Lung microvascular endothelial cell (primary cell): ENCODE results near the gene ATP7A. TPM values are rescaled to one million over a fixed set of nuclear protein-coding genes. Genes with fewer than 3 reads are reported as not detected.
A peak's percentile ranks its signal among the peaks of the same experiment; 100 is the strongest.
"Not testable (repeated sequence)": the region's sequence is repeated elsewhere in the genome, so short reads cannot be mapped to it uniquely, and the experiment has no call there.

Source experiments
- DNase-seq, 2 donors: peaks; one replicate each; pipeline versions ENCODE4 v3.0.0 to v3.0.0-alpha.2; 2010; ENCODE audit warnings: low read depth in 2 of 2
- total RNA-seq: library from RNA; depleted of rRNA; stranded (reverse); fragments of >200 nt; gene quantifications from 2 replicates; pipeline ENCODE4 v1.2.1, GENCODE V29; 2014

ATP7A gene
- total RNA-seq, 1 donor from 2014 or later = 8.1 TPM

DNA sequence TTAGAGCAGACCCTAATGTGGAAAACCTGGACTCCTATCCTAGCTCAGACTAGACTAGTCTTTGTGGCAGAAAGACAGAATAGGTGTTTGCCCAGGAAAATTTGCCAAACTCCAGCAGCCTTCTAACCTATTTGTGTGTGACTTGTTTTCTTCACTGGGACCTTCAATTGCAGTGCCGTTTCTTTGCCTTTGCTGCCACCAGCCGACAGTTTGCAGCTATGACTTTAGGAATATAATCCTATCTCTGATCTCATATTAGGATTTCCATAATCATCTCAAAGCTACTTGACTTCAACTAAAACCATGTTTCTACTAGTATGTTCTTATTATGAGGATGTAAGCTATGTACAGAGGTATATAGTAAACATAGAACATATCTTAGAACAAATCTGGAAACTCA, 119.2 kb downstream of the ATP7A start:
- DNase-seq = peak; percentile 51 to 60

DNA sequence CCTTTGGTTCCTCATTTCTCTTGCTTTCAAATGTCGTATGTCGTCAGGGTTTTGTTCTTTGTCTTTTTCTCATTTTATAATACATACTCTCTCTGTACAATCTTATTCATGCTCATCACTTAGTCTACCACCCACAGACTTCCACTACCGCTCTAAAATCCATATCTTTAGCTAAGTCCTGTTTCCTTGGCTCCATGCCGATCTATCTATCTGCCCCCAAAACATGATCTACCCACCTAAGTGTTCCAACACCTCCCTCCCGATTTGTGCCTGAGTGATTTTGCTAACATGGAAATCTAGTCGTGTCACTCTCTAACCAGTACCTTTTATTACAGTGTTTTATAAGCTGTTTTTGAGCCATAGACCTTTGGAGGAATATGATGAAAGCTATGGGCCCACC, 124.6 kb downstream of the ATP7A start:
- no peak for DNase-seq

DNA sequence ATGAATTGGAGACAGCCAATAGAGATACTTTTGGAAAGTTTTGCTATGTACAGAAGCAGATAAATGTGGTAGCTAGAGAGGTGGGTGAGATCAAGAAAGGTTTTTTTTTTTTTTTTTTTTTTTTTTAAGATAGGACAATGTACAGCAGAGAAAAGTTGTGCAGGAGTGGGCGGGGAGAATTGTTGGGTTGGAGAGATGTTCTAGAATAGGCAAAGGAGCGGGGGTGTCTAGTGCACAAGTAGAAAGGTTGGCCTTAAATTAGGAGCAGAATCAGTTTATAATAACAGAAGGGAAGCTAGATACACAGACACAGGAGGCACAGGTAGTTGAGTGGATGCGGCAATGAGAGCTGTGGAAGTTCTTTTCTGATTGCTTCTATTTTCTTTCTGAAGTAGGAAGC, 127.4 kb downstream of the ATP7A start:
- no peak for DNase-seq

GRCh38 chrX:78042601-78043000, 132.1 kb downstream of the ATP7A start:
- no peak for DNase-seq

DNA sequence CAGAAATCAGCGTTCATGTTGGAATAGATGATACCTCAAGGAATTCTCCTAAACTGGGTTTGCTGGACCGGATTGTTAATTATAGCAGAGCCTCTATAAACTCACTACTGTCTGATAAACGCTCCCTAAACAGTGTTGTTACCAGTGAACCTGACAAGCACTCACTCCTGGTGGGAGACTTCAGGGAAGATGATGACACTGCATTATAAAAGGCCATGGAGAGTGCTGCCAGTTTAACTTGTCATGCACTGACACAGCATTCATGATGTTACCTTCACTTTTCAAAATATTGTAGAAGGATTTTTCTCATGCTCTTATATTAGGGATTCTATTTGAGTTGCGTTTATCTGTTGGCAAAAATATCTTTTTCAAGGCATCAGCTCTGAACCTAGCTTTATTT, 135.9 kb downstream of the ATP7A start:
- no peak for DNase-seq

DNA sequence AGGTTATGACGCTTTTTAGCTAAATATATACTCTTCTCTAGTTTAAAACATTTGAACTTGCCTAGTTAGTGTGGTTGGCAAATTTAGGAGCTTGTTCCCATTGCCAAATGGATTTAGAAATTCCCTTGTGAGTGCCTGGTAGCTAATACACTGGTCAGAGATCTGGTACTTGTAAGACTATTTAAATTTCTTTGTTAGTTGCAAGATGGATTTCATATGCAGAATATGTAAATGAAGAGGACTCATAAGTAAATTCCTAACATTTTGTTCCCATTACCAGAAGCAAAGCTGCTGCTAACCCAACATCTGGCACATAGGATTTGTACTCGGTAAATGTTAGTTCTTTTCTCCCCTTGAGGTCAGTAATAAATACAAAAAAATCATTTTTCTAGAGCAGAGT, 137.6 kb downstream of the ATP7A start:
- no peak for DNase-seq

DNA sequence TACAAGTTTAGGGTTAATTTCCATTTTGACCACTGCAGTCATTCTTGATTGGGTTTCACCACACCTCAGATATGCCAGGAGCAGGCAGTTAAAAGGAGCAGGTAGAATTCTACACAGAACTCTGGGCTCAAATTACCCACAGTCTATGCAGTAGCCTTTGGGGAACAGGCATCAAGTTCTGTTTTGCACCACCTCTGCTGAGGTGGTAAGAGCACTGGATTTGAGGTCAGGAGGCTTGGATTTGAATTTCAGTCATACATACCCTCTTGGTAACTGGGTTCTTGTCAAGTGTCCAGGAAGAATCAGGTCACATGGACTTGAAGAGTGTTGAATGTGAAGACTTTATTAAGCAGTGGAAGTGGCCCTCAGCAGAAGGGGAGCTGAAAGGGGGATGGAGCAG, 153.2 kb downstream of the ATP7A start:
- DNase-seq = no peak

DNA sequence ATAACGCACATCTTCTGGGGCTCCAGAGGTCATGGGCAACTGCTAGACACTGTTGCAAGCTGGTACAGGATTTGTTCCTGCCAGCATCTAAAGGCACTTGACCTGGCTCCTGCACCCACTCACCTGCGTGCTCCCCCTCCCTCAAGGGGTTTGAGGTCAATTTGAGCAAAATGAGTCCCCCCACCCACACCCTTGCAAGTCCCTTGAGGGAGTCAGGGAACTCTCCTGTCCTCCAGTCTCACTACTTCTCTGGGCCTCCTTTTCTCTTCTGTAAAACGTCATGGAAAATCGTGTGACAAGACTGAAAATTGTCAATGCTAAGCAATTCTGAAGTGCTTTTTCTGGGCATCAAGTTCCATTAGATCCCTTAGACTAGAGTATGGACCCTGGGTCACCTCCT, 153.7 kb downstream of the ATP7A start:
- DNase-seq = no peak

DNA sequence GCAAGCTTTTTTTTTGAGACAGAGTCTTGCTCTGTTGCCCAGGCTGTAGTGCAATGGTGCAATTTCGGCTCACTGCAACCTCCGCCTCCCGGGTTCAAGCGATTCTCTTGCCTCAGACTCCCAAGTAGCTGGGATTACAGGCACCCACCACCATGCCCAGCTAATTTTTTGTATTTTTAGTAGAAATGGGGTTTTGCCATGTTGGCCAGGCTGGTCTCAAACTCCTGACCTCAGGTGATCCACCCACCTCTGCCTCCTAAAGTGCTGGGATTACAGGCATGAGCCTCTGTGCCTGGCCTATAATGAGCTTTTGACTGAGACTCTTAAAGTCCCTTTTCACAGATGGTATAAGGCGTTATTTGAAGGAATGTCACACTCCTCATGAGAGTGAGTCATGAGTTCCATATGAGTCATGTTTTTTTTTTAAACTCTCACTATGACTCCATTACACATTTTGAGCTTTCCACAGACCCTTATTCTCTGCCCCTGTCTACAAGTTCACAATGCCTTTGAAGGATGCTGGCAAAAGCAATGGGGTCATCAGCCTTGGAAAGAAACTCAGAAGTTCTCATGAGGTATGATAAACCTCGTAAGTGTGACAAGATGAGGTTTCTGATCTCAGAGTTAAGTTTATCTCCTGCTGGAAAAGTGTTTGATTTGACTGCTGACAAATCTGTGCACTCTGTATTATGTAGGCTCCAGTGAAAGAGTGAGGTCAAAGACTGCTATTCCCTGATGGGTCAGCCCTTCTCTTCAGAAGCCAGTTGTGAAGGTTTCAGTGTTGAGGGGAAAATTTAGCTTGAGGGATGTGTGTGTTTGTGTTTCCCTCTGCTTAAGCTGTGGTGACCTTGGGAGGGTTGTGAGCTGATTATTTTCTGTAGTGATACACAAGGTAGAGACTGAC, 154.5 kb downstream of the ATP7A start:
- peak; percentile 5 to 65 for DNase-seq

- peak in 1 of 2 donors; percentile 23 for DNase-seq
Measured at GRCh38 chrX:78066110-78066509, 155.6 kb downstream of the ATP7A start.

- no peak for DNase-seq
Measured at GRCh38 chrX:78071331-78071730, 160.8 kb downstream of the ATP7A start.

DNA sequence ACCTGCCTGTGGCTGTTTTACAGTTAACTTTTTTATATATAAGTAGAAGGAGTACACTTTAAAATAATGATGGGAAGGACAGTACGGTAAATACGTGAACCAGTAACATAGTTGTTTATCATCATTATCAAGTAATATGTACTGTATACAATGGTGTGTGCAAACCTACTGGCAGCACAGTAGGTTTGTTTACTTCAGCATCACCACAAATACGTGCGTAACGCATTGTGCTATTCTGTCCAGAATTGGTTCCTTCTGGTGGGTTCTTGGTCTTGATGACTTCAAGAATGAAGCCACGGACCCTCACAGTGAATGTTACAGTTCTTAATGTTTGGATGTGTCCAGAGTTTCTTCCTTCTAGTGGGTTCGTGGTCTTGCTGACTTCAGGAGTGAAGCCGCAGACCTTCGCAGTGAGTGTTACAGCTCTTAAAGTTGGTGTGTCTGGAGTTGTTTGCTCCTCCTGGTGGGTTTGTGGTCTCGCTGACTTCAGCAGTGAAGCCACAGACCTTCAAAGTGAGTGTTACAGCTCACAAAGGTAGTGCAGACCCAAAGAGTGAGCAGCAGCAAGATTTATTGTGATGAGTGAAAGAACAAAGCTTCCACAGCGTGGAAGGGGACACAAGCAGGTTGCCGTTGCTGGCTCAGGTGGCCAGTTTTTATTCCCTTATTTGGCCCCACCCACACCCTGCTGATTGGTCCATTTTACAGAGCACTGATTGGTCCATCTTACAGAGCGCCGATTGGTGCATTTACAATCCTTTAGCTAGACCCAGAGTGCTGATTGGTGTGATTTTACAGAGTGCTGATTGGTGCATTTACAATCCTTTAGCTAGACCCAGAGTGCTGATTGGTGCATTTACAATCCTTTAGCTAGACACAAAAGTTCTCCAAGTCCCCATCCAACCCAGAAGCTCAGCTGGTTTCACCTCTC, 162.9 kb downstream of the ATP7A start:
- DNase-seq = not testable (repeated sequence)

GRCh38 chrX:78074088-78074487, 163.6 kb downstream of the ATP7A start:
- no peak for DNase-seq

DNA sequence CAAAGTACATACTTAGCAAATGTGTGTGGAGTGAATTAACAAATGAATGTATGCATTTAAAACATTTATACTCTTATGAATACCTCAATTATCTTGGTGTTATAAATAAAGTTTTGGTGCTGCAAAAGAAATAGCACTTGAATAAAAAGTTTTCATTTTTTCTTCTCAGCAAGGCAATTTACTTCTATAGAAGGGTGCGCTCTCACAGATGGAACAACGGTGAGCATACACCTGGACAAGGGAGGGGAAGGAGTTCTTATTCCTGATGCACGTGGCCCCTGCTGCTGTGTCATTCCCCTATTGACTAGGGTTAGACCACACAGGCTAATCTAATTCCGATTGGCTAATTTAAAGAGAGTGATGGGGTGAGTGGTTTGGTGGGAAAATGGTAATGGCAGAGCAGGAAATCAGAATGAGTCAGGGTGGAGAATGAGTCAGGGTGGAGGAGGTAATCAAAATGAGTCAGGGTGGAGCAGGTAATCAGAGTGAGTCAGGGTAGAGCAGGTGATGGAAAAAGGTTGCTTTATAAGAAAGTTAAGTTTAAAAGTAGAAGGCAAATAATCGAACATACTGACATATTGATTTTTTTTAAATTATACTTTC, 165.4 kb downstream of the ATP7A start:
- DNase-seq = no peak

GRCh38 chrX:78081413-78081812, 170.9 kb downstream of the ATP7A start:
- not testable (repeated sequence) for DNase-seq

DNA sequence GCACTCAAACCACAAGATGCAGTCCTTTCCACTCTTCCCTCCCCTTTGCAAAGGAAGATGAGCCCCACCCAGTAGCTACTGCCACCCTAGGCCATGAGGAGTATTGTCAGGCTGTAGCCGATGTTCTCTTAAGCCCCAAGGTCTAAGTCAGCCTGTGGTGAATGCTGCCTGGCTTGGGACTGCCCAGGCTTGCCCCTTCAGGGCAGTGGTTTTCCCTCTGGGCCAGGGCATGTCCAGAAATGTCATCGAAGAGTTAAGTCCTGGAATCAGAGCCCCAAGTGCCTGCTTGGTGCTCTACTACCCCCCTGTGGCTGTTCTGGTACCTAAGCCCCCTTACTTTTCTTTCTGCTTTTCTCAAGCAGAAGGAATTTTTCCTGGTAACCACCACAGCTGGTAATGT, 181.8 kb downstream of the ATP7A start:
- peak; percentile 48 to 57 for DNase-seq

DNA sequence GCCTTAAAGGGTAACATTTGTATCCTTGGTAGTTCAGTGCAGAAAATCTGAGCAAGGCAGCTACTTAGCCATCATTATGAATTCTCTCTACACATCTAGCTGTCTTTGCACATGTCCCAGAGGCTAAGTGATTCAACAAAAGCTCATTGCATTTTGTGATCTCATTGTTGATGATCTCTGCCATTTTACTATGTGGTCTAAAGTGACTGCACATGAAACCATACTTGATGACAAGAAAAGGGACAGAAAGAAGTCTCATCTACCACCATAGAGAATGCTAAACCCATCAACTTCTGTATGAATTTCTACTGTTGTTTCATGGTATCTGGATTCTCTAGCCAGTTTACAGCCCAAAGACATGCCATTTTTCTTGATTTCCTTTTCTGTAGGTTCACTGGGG, 187.6 kb downstream of the ATP7A start:
- no peak for DNase-seq

Other genes with a start within 250 kb of the ATP7A start
- 41.0 and 53.8 TPM in 2 replicates for gene ATRX, start 124.5 kb upstream of the ATP7A start, total RNA-seq
- 238 and 253 TPM in 2 replicates for gene MAGT1, start 15.3 kb upstream of the ATP7A start, total RNA-seq
- 399 and 400 TPM in 2 replicates for gene COX7B, start 11.2 kb upstream of the ATP7A start, total RNA-seq
- gene PGAM4, start 58.9 kb downstream of the ATP7A start, total RNA-seq = not detected in 2 replicates
- 122 and 135 TPM in 2 replicates for gene PGK1, start 193.6 kb downstream of the ATP7A start, total RNA-seq
- gene TAF9B, start 229.0 kb downstream of the ATP7A start, total RNA-seq = 11.9 and 15.0 TPM in 2 replicates